GM10266 (cell line): ENCODE results near the gene TBC1D7.

Experiments used
- DNase-seq: peaks from one replicate; pipeline ENCODE4 v3.0.0; 2012; ENCODE audit errors: extremely low spot score
- TF ChIP-seq, protein P1 (sequence below): IDR thresholded peaks from 2 replicates; pipeline ENCODE4 v1.5.1; 2012; ENCODE audit warnings: mild to moderate bottlenecking, low read depth; ENCODE audit not compliant: control insufficient read depth, insufficient read depth; ENCODE audit errors: missing control alignments

Gene TBC1D7

DNA sequence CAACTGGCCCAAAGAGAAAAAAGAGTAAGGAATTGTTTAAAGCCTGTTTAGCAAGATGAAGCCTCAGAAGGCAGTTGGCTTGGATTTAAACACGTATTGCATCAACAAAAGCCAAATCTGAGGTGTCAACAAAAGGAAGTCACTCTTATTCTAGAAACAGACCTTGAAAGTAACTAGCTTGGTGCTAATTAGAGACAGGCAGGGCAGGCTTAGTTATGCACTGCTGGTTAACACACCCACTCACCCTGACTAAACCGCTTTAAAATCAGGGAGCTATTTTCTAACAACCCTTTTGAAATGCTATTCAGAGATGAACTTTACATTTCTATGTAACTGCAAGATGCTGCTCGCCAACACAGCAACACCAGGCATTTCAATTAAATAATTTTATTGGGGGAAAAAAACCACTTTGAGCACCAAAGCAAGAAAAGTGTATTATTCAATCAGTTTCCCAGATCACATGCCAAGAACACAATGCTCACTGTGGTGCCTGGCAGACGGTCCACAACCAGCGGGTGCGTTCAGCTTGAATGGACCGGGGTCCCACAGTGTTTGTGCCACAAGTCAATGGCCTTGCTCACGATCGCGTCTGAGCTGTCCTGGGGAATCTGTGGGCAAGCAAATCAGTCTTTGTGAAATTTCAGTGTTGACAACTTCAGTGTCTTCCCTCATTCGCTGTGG is 23.6 kb downstream of the TBC1D7 start:
- DNase-seq, result peak; percentile 58
- TF ChIP-seq, protein P1, sequence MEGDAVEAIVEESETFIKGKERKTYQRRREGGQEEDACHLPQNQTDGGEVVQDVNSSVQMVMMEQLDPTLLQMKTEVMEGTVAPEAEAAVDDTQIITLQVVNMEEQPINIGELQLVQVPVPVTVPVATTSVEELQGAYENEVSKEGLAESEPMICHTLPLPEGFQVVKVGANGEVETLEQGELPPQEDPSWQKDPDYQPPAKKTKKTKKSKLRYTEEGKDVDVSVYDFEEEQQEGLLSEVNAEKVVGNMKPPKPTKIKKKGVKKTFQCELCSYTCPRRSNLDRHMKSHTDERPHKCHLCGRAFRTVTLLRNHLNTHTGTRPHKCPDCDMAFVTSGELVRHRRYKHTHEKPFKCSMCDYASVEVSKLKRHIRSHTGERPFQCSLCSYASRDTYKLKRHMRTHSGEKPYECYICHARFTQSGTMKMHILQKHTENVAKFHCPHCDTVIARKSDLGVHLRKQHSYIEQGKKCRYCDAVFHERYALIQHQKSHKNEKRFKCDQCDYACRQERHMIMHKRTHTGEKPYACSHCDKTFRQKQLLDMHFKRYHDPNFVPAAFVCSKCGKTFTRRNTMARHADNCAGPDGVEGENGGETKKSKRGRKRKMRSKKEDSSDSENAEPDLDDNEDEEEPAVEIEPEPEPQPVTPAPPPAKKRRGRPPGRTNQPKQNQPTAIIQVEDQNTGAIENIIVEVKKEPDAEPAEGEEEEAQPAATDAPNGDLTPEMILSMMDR, result no peak

DNA sequence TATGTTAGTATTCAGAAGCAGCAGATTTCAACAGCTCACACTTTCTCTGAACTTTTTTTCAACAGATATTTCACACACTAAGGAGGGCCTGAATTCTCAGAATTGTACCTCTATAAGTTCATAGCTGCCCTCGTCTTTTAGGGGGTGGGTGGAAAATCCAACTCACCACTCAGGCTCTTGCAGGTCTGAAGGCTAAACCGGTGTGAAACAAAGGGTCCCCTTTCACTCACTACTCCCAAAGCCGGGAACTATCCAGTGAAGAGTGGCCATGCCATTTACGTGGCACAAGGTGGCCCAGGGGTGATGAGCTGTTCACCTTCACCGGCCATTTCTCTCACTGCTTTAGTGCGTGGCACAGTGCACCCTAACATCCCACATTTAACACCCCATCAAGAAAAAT is 24.2 kb downstream of the TBC1D7 start:
- TF ChIP-seq, protein P1, result no peak
- no peak for DNase-seq

DNA sequence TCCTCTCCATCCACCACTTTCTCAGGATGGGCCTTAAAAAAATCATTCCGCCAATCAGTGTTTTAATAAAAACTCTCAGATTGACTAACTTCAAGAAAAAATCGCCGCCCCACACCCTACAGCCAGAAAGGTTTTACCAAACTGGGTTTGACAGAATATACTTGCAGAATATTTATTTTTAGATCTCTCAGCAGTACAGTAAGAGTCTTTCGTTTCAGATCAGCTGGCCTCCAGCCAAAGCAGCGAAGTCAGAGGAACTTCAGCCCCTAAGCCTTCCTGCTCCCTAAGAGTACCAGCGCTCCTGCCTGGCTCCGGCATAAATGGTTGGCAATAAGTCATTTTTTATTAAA is 24.7 kb downstream of the TBC1D7 start:
- DNase-seq, result peak; percentile 73

DNA sequence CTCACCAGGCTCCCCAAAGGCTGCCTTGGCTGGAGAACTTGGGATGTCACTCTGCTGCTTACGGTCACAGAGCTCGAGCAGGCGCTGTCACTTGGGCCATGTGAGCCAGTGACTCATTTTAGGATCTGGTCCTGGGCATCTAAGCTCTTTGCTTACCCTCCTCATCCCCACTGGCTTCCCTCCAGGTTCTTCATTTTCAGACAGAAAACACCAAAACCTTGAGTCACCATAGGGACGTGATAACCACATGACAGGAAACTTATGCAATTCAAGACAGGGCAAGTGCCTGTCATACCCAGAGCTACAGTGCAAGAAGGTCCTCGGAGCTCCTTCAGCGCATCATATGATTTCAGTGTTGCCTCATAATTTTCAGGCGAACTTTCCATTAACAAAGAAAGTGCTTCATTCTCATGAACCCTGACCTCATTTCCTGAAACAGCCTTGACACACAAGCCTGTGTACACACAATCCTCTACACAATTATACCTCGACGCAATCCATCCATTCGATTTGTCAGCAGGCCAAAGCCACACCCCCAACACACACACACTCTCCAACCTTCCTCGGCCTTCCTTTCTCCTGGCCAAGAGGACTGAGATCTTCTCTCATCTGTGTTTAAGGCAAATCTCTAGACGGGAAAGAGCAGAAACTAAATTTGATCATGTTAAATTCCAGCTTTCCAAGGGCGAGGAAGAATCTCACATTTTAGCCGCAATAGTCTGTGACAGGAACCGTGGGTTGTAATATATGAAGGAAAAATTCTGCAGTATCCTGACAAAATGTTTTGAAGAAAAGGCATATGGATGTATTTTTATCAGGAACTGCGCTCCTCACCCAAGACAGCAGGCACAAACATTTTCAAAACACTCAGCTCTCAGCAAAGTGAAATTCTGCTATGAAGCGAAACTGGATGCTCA is 25.3 kb downstream of the TBC1D7 start:
- peak; percentile 73 for DNase-seq
- TF ChIP-seq, protein P1, result no peak

More for the DNA sequence above, 24.7 kb downstream of the TBC1D7 start:
- TF ChIP-seq, protein P1, result no peak

DNA sequence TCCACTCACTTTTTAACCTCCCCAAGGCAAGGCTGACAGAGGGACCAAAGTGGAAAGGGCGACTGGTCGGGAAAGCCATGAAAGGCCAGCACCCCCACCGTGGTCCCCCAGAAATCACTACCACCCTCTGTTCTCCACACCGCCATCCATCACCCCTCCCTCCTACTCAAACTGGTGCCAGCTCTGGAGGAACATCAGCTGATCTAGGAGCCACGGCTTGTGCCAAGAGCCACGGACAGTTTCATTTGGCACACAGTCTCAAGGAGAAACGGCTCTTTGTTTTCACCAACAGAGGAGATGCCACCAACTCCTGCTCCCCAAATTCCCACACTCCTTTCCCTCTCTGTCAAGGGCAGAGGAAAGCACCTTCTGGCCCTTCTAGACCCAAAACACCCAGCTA is 26.0 kb downstream of the TBC1D7 start:
- no peak for DNase-seq
- TF ChIP-seq, protein P1, result no peak

DNA sequence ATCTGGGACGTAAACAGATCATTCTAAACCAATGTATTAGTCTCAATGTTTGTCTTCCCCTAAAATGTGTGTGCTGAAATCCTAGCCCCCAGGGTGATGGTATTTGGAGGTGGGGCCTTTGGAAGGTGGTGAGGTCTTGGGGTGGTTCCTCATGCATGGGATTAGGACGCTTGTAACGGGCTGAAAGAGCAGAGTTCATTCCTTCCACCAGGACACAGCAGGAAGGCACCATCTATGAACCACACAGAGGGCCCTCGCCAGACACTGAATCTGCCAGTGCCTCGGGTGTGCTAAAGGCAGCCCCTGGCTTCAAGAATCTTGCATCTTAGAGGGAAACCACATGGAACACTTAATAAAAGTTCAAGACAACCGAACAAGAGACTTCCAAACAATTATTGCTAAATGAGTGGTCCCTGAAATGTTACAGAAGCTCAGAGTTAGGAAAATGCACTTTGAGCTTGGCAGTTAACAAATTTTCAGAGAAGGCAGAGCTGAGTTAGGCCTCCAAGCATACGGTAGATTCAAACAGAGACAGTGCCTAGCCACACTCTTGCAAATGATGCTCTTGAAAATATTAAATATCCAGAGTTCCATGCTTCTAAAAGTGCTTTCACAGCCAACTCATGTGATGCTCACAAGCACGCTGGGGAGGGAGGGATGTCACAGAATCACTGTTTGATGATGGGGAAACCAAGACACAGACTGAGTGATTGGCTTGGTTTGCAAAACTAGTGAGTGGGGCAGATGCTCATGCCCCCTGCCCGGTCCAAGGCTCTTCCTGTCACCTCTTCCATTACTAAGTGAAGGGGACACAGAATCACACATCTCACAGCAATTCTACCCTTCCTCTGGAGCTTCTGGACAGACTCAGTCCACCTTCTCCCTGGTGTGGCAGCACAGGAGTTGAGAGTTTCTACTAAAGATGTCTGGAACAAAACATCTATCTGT is 27.4 kb downstream of the TBC1D7 start:
- TF ChIP-seq, protein P1, result no peak
- DNase-seq, result no peak
